Stomach (tissue), 4 donors: ENCODE data around the gene SIPA1L2.
"Not testable (repeated sequence)": the region's sequence is repeated elsewhere in the genome, so short reads cannot be mapped to it uniquely, and the experiment has no call there.

Experiments
- EP300 ChIP-seq: sonication (generic); formaldehyde crosslinking; IDR thresholded peaks from one replicate; pipeline ENCODE4 v1.6.1; 2017; ENCODE audit warnings: antibody characterized with exemption
- POLR2A ChIP-seq, 4 donors: fragments of 450-650 bp; IDR thresholded peaks; one replicate each; pipeline ENCODE4 v1.6.1; 2016; ENCODE audit warnings: antibody characterized with exemption in 4 of 4, control low read depth in 2 of 4, mild to moderate bottlenecking in 1 of 4, moderate library complexity in 1 of 4
- POLR2AphosphoS5 ChIP-seq, 3 donors: sonication (generic); formaldehyde crosslinking; IDR thresholded peaks; one replicate each; pipeline ENCODE4 v1.6.1; 2016; ENCODE audit warnings: antibody characterized with exemption in 3 of 3
- TF ChIP-seq, protein P1 (sequence below), 7 experiments: fragments of 450-650 bp in 4 of 7; fragments of 200-600 bp in 3 of 7; sonication (generic) in 3 of 7; IDR thresholded peaks; one replicate each; pipeline ENCODE4 v1.5.1; 2016 to 2019; ENCODE audit warnings: antibody characterized with exemption in 7 of 7, control low read depth in 2 of 7, mild to moderate bottlenecking in 1 of 7

- TF ChIP-seq, protein P1, sequence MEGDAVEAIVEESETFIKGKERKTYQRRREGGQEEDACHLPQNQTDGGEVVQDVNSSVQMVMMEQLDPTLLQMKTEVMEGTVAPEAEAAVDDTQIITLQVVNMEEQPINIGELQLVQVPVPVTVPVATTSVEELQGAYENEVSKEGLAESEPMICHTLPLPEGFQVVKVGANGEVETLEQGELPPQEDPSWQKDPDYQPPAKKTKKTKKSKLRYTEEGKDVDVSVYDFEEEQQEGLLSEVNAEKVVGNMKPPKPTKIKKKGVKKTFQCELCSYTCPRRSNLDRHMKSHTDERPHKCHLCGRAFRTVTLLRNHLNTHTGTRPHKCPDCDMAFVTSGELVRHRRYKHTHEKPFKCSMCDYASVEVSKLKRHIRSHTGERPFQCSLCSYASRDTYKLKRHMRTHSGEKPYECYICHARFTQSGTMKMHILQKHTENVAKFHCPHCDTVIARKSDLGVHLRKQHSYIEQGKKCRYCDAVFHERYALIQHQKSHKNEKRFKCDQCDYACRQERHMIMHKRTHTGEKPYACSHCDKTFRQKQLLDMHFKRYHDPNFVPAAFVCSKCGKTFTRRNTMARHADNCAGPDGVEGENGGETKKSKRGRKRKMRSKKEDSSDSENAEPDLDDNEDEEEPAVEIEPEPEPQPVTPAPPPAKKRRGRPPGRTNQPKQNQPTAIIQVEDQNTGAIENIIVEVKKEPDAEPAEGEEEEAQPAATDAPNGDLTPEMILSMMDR (IDR thresholded peaks at IDR 0.05) = not testable (repeated sequence)
- TF ChIP-seq POLR2A (IDR thresholded peaks at IDR 0.05); POLR2AphosphoS5 (IDR thresholded peaks at IDR 0.05); EP300: not testable (repeated sequence)
Observed at GRCh38 chr1:232610902-232611745, 18.8 kb downstream of the SIPA1L2 start.
